Lower leg skin (tissue), 3 donors: ENCODE measurements around the gene RGL4.

Experiments
- CTCF ChIP-seq, 3 donors: fragments of 450-650 bp; IDR thresholded peaks; one replicate each; pipeline ENCODE4 v1.5.1; 2016; ENCODE audit warnings: antibody characterized with exemption in 3 of 3, mild to moderate bottlenecking in 3 of 3, moderate library complexity in 2 of 3
- POLR2A ChIP-seq, 2 donors: fragments of 450-650 bp; IDR thresholded peaks; one replicate each; pipeline ENCODE4 v1.6.1; 2016 to 2017; ENCODE audit warnings: antibody characterized with exemption in 2 of 2, mild to moderate bottlenecking in 1 of 2, moderate library complexity in 1 of 2

DNA sequence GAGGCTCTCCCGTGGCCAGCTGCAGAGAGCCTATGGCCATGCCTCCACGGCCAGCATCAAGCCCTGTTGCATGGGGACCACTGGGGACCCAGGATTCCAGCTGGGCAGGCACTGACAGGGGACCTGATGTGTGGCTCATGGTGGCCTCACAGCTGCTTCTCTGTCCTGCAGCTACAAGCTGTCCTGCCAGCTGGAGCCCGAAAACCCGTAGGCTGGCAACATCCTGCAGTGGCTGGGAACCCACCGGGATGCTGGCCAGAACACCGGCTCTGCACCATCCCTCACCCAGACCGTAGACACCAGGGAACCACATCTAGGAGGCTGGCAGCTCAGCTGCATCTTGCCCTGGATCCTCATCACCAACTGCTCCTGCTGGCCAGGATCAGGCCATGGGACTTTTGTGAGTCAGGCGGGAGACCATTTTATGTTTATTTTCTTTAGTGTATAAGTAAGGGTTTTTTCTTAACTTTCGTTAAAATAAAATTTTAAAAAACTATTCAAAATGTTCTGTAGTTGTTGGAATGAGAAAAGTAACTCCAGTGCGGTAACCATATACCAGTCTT is 7.9 kb downstream of the RGL4 start:
- TF ChIP-seq CTCF (IDR thresholded peaks at IDR 0.05) (no peak), POLR2A (IDR thresholded peaks at IDR 0.05) (no peak)
